Transverse colon (tissue), 3 donors: ENCODE data around the gene BDKRB2.

Experiments used
- CTCF ChIP-seq, 5 experiments: fragments of 200-600 bp in 3 of 5; fragments of 450-650 bp in 2 of 5; sonication (generic) in 3 of 5; IDR thresholded peaks; 1 replicate in 2 of 5; 2 replicates in 3 of 5; pipeline ENCODE4 v1.5.1; 2016 to 2017; ENCODE audit warnings: antibody characterized with exemption in 5 of 5, inconsistent platforms in 3 of 5, mild to moderate bottlenecking in 2 of 5, moderate library complexity in 1 of 5
- EP300 ChIP-seq: sonication (generic); formaldehyde crosslinking; IDR thresholded peaks from one replicate; pipeline ENCODE4 v1.6.1; 2017; ENCODE audit warnings: antibody characterized with exemption, low read depth
- POLR2A ChIP-seq: fragments of 450-650 bp; IDR thresholded peaks from one replicate; pipeline ENCODE4 v1.6.1; 2016; ENCODE audit warnings: antibody characterized with exemption, mild to moderate bottlenecking, moderate library complexity

- TF ChIP-seq CTCF (IDR thresholded peaks at IDR 0.05) (no peak), EP300 (no peak), POLR2A (no peak)
Measured at GRCh38 chr14:96212896-96213295, 8.3 kb downstream of the BDKRB2 start.
